ENCODE data around the gene POLDIP2. TPM values are rescaled to one million over a fixed set of nuclear protein-coding genes. Genes with fewer than 3 reads are reported as not detected.
A peak's percentile ranks its signal among the peaks of the same experiment; 100 is the strongest.

Gene POLDIP2
- total RNA-seq, 2 donors from 2014 or later: 53.5 to 54.4 TPM

DNA sequence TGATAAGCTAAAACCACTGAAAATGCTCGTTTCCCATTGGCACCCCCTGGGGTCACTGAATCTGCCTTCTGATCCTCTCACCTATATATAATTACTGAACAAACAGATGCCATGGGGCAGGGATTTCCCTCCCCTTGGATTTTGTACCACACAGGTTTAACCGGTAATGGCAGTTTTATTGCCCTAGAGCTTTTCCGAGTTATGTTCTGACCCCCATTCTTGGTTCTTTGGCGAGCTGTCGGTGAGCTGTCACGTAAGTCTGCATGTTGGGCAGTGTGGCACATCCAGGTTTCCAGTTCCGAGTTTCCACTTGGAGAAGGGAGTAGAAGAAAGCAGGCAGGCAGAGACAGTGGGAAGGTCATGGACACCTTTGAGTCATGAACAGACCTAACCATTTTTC lies 31.2 kb downstream of the POLDIP2 start:
- no peak for DNase-seq (ENCODE audit: low spot score)
- intact Hi-C loops (cut with DNase I): no loop called here

DNA sequence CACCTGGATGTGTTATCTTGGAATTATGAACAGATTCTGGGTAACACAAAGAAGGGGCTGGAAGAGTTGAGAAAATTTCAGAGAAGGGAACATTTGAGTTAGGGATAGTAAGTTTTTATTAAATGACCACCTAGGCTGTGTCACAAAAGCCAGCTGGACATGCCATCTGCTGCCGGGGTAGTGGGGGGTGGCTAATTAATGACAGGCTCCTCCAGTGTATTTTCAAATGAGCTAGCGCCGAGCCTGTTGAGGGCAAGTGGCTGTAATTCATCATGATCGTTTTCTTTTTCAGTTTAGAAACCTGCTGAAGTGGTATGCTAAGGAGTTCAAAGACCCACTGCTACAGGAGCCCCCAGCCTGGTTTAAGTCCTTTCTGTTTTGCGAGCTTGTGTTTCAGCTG lies 32.1 kb downstream of the POLDIP2 start:
- intact Hi-C loops (cut with DNase I): no loop called here
- DNase-seq (ENCODE audit: low spot score): no peak

DNA sequence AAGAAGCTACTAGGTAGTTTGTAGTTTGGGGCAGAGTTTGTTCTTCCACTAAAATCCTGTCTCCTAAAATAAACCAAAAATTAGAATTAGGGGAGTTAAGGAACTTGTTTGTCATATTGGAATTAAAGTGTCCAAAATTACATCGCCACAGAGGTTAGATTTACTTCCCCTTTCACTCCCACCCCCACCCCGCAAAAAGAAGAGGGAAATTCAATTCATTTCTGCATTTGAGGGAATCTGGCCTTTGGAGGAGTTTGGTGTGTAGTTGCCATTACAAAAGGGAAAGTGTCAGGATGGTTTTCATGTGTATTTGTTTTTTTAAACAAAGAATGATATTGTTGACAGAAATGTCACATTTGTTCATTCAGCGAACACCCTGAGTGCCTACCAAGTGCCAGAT lies 32.5 kb downstream of the POLDIP2 start:
- no peak for DNase-seq (ENCODE audit: low spot score)
- intact Hi-C loops (cut with DNase I): no loop called here

DNA sequence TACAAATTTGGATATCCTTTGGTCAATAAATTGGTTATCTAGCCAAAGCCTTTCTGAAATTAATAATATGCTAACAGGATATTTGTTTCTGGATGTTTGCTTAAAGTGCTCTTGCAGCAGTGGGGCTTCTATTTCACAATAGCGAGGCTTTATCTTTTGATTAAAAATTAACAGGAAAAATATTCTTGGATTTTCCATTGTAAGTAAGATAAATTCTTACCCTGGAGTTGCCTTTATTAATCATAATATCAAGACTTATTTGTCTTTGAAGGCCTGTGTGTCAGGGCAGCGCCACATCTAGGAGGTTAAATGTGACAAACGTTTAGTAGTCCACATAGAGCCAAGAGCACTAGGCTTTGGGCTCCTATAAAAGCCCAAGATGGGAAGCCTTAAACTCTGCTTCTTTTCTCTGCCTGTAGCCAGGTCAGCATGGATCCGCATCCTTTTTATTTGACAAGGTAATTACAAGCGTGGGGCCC lies 33.0 kb downstream of the POLDIP2 start:
- intact Hi-C loops (cut with DNase I): no loop called here

DNA sequence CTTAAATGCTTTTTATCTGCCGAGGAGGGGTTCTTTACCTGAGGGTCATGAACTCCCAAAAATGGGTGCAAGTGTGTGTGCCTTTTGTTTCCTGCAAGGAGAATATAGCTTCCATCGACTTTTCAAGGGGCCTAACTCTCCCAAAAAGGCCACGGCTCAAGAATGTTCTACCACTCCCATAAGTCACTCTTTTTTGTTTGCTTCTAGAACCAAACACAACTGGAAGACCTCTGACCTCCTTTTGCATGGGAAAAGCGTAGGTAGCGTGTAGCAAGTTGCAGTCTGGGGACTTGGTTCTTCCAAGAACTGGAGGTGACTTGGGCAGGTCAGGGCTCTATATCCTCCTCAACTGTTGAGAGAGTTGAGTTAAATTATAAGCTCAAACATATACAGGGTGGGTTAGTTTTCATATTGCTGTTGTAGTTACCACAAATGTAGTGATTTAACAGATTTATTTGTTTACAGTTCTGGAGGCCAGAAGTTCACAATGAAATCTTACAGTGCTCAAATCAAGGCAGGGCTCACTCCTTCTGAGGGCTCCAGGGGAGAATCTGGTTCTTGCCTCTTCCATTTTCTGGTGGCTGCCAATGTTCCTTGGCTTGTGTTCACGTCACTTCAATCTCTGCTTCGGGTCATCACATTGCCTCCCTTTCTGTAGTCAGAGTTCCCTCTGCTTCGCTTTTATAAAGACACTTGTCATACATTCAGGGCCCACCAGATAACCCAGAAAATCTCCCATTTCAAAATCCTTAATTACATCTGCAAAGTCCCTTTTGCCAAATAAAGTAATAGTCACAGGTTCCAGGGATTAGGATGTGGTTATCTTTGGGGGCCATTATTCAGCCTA lies 36.9 kb downstream of the POLDIP2 start:
- no peak for DNase-seq (ENCODE audit: low spot score)
- intact Hi-C loops (cut with DNase I): no loop called here

More for the DNA sequence above, 33.0 kb downstream of the POLDIP2 start:
- no peak for DNase-seq (ENCODE audit: low spot score)

DNA sequence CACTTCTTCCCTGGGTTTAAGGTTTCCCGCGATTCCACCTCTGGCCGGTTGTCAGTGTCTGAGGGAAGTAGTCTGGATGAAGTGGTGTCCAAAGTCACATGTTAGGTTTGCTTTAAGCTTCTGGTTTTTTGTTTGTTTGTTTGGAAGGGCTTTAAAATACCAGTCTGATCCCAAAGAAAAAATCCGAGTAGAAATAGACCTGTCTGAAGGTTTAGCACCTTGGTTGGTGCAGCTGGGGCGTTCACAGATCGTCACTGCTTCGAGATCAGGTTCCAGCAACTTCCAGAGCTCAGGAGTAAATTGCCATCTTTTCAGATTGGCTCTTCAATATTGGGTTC lies 37.8 kb downstream of the POLDIP2 start:
- intact Hi-C loops (cut with DNase I): no loop called here
- DNase-seq (ENCODE audit: low spot score): no peak

DNA sequence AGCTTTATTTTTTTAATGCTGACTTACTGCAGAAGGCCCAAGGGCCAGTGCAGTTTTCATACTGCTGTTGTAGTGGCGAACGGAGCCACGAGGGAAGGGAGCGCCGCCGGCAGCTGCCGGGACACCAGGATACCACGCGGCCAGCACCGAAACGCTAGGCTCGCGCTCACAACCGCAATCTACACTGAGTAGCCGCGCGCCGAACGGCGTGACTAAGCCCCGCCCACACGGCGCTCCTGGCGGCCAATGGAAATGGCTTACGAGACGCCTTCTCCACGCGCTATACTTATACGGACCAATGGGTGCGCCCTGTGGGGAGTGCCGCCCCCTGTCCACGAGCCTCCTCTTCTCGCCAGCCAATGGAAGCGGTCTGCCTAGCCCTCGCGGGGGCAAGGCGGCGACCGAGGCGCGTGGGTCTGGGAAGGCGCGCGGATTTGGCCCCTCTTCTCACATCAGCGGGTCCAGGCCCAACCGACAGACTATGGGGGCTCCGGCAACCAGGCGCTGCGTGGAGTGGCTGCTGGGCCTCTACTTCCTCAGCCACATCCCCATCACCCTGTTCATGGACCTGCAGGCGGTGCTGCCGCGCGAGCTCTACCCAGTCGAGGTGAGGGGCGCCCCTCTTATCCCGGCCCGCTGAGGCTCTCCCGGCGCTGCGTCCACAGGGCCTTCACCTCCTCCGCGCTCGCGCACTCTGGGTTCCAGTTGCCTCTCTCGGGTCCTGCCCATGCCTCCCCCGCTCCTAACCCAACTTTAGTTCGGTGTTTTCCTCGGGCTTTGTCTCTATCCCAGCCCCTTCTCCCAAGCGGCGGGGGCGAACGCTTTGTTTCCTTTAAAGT lies 38.3 kb downstream of the POLDIP2 start, which contains the start of gene TMEM97:
Gene TMEM97 (plus strand): TSS at position 442 of the 839 bp plus-strand sequence. CDS start 40 bp downstream, at position 482.
- peak; percentile 98 for DNase-seq (ENCODE audit: low spot score)
- intact Hi-C loops (cut with DNase I): no loop called here

DNA sequence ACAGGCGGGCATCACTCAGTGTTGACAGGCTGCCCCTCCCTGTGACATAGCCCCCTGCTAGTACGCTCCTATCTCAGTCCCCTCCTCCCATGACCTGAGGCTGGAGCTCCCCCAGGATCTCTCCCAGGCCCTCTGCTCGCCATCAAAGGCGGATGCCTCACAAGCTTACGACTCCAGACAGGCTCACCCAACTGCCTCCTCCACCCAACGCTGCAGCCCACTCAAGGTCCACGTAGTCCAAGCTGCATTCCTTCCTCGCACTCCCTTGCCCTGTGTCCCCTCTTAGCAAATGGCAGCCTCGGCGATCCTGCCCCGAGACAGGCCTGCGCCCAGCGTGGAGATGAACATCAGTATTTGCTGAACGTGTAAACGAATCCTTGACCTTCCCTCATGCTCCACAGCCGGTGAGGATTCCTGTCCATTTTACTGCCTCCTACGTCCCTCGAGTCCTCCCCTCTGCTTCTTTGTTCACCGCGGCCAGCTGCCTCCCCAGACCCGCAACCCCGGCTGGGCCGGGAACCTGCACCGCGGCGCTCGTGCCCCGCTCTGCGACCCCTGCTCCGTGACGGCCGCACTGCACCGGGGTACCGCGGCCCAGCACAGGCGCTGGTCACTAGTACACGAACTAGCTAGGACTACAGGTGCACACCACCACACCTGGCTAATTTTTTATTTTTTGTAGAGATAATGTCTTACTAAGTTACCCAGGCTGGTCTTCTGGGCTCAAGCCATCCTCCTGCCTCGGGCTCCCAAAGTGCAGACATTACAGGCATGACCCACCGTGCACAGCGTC lies 39.2 kb downstream of the POLDIP2 start:
- DNase-seq (ENCODE audit: low spot score): no peak
- intact Hi-C loops (cut with DNase I): no loop called here

DNA sequence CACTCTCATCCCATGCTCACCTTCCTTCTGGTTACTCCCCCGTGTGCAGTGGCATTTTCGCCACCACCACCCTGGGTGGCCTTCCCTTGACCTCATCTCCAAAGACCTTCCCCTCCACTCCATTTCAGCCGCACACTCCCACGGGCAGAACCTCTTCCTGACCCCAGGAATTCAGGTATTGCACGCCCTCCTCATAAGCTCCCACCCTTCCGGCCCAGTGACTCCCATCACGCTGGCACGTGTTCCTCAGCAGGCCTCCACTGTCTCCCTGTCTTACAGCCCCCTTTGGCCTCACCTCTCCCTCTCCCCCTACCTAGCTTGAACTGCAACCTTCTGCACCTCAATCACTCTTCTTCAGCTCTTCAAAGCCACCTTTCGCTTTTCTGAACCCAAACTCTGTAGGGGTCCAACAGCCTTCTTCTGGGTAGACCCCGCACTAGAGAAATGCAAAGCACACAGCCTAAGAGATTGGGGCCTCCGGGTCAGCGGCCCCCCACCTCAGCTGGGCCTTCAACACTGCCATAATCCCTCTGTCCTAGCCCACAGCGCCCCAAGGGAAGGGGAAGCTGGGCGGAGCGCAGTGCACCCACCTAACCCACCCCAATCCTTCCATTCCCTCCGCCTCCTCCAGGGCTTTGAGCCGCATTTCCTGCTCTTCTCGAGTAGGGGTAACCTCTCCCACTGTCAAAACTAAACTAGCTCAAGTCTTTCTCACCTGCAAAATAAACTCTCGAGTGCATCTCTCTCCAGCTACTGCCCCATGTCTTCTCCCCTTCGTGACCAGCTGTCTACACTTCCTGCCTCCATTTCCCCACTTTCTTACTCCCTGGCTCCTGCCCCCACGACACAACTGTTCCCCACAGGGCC lies 40.0 kb downstream of the POLDIP2 start:
- intact Hi-C loops (cut with DNase I): no loop called here
- no peak for DNase-seq (ENCODE audit: low spot score)

DNA sequence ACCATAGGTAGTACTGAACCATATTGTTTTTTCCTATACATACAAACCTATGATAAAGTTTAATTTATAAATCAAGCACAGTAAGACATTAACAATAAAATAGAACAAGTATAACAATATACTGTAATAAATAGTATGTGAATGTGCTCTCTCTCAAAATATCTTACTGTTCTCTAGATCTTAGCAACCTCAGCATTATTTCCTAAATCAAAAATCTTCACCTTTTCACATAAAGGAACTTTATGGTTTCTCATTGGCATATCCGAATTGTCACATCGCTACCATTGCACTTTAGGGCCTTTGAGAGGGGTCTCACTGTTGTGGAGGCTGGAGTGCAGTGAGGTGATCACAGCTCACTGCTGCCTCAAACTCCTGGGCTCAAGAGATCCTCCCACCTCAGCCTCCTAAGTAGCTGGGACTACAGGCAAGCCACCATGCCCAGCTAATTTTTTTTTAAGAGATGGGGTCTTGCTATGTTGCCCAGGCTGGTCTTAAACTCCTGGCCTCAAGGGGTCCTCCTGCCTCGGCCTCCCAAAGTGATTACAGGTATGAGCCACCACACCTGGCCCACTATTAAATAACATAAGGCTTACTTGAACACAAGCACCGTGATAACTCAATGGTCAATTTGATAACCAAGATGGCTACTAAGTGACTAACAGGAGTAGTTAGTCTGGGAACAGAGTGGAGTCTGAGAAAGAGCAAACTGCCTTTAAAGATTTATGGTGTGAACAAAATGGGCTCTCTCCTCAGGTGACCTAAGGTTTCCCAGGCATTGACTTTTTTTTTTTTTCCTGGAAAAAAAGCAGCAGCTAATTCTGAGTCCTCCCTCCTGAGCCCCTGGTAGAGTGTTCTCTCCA lies 41.3 kb downstream of the POLDIP2 start:
- DNase-seq (ENCODE audit: low spot score): no peak
- intact Hi-C loops (cut with DNase I): no loop called here

DNA sequence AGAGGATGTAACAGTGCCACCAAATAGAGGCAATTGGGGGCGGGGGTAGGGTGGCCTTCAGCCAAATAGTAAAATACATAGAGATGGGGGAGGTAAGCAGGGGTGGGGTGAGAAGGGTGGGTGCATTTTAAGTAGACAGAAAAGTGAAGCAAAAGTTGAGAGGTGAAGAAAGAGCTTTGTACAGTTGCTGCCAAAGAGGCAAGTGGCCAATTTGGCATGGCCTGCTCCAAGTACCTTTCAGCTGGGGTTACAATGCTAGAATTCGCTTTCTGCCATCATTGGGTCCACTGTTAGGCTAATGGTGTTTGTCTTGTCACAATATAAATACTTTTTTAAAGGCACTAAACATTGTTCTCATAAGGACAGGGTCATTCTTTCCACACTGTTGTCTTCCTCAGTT lies 43.5 kb downstream of the POLDIP2 start:
- intact Hi-C loops (cut with DNase I): no loop called here
- no peak for DNase-seq (ENCODE audit: low spot score)

DNA sequence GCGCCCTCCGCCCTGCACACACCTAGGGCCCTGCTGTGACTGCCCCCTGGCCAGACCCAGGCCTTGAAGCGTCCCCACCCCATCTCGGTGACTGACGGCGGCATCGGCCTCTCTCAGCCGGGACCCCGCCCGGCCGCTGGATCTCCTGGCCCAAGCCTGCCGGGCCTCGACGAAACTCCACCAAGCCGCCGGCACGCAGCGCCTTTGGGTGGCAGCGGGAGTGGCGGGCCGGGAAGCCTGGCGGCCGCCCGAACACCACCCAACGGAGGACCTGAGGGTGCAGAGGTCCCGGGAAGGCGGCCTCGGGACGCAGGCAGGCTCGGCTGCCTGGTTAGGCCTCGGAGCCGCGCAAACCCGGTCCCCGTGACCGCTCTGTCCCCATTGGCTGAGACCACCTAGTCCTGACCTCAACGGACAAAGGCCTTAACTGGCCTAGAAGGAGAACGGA lies 50.3 kb downstream of the POLDIP2 start:
- no peak for DNase-seq (ENCODE audit: low spot score)
- intact Hi-C loops (cut with DNase I): no loop called here

DNA sequence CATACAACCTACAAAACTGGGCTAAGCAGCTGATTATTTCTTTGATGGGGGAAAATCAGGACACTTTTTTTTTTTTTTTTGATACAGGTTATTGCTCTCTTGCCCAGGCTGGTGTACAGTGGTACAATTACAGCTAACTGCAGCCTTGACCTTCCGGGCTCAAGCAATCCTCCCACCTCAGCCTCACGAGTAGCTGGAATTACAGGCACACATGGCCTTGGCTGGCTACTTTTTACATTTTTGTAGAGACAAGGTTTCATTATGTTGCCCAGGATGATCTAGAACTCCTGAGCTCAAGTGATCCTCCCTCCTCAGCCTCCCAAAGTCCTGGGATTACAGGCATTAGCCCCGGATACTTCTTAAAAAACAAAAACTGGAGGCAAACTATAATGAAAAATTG lies 58.9 kb downstream of the POLDIP2 start:
- DNase-seq (ENCODE audit: low spot score): no peak
- intact Hi-C loops (cut with DNase I): no loop called here

Small RNA genes lying within 50 kb of the gene (microRNA-seq; reads per million reads assigned to microRNA genes)
- 0.78 to 0.97 reads per million in 2 donors for gene MIR4723 (ENCODE audit: borderline microRNAs expressed in 2 of 2)

Other genes with a start within 250 kb of the POLDIP2 start
- gene TMEM97, start 38.3 kb downstream of the POLDIP2 start, total RNA-seq: 1 to 10 TPM; 2.7 to 4.3 TPM
- 10 to 100 TPM; 28.3 to 34.9 TPM for gene IFT20, start 22.1 kb downstream of the POLDIP2 start, total RNA-seq
- 10 to 100 TPM; 39.7 to 45.9 TPM for gene TNFAIP1, start 21.8 kb downstream of the POLDIP2 start, total RNA-seq
- not detected for gene SEBOX, start 7.7 kb upstream of the POLDIP2 start, total RNA-seq
- gene VTN, start 12.8 kb upstream of the POLDIP2 start, total RNA-seq: 1 to 10 TPM; 1.8 to 5.4 TPM
- gene SARM1, start 14.2 kb upstream of the POLDIP2 start, total RNA-seq: 10 to 100 TPM; 15.0 to 16.1 TPM
- 10 to 100 TPM in 1 of 2 donors, 1 to 10 TPM in 1; 6.0 to 10.6 TPM for gene SLC46A1, start 48.7 kb upstream of the POLDIP2 start, total RNA-seq
- gene SLC13A2, start 116.1 kb upstream of the POLDIP2 start, total RNA-seq: under 1 TPM in 1 of 2 donors, not detected in 1; 0.14 TPM
- gene FOXN1, start 148.8 kb upstream of the POLDIP2 start, total RNA-seq: not detected
- gene UNC119, start 195.1 kb upstream of the POLDIP2 start, total RNA-seq: 10 to 100 TPM; 12.9 to 15.6 TPM
- 10 to 100 TPM; 27.6 to 33.8 TPM for gene PIGS, start 214.0 kb upstream of the POLDIP2 start, total RNA-seq
- gene ALDOC, start 219.4 kb upstream of the POLDIP2 start, total RNA-seq: 1 to 10 TPM; 6.9 to 8.4 TPM
- 1 to 10 TPM; 1.8 to 1.9 TPM for gene SPAG5, start 241.5 kb upstream of the POLDIP2 start, total RNA-seq